ENCODE measurements around the gene MYLIP.
A peak's percentile ranks its signal among the peaks of the same experiment; 100 is the strongest.

MYLIP gene

DNA sequence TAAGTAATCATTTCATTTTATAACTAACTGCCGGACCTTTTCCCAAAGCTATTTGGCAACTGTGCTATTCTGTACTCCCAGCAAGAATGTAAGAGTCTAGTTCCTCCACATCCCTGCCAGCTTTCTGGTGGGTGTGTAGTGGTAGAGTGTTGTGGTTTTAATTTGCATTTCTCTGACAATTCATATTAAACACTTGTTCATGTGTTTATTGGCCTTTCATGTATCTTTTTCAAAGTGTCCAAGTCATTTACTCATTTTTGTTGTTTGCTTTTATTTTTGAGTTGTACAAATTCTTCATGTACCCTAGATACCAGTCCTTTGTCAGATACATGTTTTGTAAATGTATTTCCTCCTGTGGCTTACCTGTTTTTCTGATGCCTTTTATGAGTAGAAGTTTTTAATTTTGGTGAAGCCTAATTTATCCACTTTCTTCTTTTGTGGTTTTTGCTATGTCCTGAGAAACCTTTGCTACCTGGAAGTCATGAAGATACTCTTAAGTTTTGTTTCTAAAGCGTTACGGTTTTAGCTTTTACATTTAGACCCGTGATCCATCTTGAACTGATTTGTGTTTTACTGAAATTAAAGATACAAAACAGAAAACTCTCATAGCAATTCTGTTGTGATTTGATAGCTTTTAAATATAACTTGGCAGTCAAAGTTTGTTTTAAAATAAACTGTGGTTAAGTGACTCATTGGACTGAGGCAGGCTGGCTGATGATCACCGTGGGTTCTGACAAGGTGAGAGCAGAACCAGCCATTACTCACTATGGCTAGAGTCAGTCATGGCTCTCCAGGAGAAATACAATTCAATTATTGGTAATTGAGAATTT, 8.0 kb downstream of the MYLIP start:
- intact Hi-C loops (cut with DNase I) = no loop called here
- no peak for DNase-seq

- DNase-seq = no peak
- intact Hi-C loops (cut with DNase I) = no loop called here
Observed at GRCh38 chr6:16137451-16137801, 8.5 kb downstream of the MYLIP start.

GRCh38 chr6:16139556-16139955, 10.7 kb downstream of the MYLIP start:
- no peak for DNase-seq
- intact Hi-C loops (cut with DNase I) = no loop called here

- DNase-seq = peak in 1 of 10 donors; percentile 81
- intact Hi-C loops (cut with DNase I) = no loop called here
Observed at GRCh38 chr6:16140607-16141006, 11.7 kb downstream of the MYLIP start.

- DNase-seq = no peak
- intact Hi-C loops (cut with DNase I) = no loop called here
Observed at GRCh38 chr6:16141514-16141913, 12.6 kb downstream of the MYLIP start.

- intact Hi-C loops (cut with DNase I) = no loop called here
- peak in 1 of 10 donors; percentile 84 for DNase-seq
Observed at GRCh38 chr6:16145038-16145437, 16.2 kb downstream of the MYLIP start.

DNA sequence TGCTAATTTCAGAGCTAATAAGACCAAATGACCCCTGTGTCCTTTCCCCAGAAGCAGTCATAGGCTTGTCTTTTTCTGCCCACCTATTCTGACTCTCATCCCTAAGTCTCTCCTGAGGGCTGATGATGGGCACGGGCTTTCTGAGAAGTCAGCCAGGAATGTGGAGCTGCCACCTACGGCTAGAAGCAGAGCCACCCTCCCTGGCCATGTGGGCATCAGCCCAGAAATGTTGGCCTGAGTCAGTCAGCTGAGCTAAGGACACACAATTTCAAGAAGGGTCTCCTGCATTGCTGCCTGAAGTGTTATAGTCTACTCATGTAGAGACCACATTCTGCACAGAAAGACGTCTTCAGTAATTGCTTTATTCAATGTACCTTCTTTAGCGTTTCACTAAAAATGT, 17.1 kb downstream of the MYLIP start:
- intact Hi-C loops (cut with DNase I) = no loop called here
- DNase-seq = no peak

DNA sequence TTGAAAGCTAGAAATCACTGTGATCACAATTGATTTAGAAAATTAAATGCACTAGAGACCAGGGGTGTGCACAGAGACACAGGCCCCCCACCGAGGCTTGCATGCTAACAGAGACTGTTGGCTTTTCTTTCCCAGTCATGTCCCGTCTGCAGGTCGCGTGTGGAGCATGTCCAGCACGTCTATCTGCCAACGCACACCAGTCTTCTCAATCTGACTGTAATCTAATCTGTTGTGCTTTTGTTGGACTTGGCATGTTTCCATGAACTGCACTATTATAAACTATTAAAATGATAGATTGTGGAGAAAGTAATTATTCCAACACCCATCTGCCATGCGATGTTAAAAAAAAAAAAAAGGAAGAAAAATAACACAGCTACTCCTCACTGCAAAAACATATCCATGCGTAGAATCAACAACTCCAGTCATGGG, 17.7 kb downstream of the MYLIP start:
- no peak for DNase-seq
- intact Hi-C loops (cut with DNase I) = no loop called here

DNA sequence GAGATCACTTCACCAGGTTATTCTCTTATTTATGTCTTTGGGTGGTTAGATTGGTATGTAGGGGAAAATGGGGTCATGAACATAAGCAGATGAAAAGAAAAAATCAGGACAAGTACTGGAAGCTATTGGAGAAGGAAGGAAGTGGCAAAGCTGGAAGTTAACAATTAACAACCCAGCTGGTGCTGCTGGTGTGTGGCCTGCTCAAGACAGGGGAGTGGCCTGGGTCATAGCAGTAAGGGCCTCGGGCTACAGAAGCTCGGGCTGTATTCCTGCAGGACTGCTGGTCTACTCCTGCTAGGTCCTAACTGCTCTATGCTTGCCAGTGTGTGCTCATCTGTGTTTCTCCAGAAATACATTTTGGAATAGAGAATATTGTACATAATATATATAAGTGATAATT, 19.6 kb downstream of the MYLIP start:
- no peak for DNase-seq
- intact Hi-C loops (cut with DNase I) = no loop called here

DNA sequence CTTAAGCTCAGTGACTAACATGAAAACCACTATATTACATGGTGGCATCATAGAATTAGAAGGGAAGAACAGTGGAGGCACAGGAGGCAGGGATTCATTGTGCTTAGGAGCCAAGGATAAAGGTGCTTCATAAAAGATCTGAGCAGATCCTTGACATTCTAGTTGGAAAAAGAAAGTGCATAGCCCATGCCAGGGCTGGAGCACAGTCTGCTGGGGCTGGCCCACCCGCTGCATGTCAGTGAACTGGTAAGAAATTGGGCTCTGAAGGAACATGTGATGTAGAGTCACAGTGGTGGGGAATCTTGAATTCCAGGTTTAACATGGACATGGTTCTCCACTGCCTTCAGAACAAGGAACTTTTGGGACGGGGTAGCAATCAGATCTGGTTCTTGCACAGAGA, 20.4 kb downstream of the MYLIP start:
- intact Hi-C loops (cut with DNase I) = no loop called here
- no peak for DNase-seq

DNA sequence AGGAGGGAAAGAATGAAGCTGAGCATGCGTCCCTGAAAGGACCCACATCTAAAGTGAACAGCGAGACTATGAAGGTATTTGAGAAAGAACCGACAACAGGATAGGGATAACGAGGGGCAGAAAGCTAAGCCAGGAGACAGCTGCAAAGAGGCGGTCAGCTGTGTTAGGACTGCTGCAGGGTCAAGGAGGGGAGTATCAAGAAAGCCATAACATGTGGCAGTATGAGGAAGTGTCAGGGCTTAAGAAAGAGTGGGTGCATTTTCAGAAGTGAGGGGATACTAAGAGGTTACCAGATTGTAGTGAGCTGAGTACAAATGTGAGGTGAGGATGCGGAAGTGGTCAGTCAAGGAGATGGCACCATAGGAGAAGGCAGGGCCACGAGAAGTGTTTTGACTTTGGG, 21.2 kb downstream of the MYLIP start:
- DNase-seq = no peak
- intact Hi-C loops (cut with DNase I) = no loop called here

GRCh38 chr6:16153211-16153820, 24.4 kb downstream of the MYLIP start:
- intact Hi-C loops (cut with DNase I) = no loop called here
- peak in 3 of 10 donors; percentile 63 to 86 (median 86) for DNase-seq

- DNase-seq = no peak
Observed at GRCh38 chr6:16154904-16155303, 26.0 kb downstream of the MYLIP start.

GRCh38 chr6:16157492-16157891, 28.6 kb downstream of the MYLIP start:
- no peak for DNase-seq

More at GRCh38 chr6:16154904-16155303, 26.0 kb downstream of the MYLIP start:
- intact Hi-C loops (cut with DNase I) = no loop called here

GRCh38 chr6:16157909-16158308, 29.0 kb downstream of the MYLIP start:
- no peak for DNase-seq
- intact Hi-C loops (cut with DNase I) = no loop called here

More at GRCh38 chr6:16157492-16157891, 28.6 kb downstream of the MYLIP start:
- intact Hi-C loops (cut with DNase I) = no loop called here

GRCh38 chr6:16158943-16159557, 30.2 kb downstream of the MYLIP start:
- intact Hi-C loops (cut with DNase I) = no loop called here
- DNase-seq = peak in 8 of 10 donors; percentile 38 to 92 (median 64)

- intact Hi-C loops (cut with DNase I) = no loop called here
- DNase-seq = no peak
Observed at GRCh38 chr6:16160794-16161193, 31.9 kb downstream of the MYLIP start.

DNA sequence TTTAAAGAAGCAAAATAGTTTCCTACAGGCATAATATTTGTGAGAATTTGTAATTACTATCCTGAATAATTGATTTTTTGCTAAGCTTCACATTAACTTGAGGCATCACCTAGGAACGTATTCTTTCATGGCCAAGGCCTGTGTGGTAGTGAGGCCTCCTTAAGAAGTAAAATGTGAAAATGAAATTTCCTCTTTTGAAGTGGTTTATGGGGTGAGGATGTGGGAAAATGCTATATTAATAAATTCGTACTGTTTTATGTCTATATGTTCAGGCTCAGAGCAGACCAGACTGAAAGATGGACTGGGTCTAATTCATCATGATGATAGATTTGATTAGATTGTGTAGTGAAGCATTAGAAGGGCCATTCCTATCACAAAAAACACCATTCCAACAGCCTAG, 33.1 kb downstream of the MYLIP start:
- DNase-seq = no peak
- intact Hi-C loops (cut with DNase I) = no loop called here

DNA sequence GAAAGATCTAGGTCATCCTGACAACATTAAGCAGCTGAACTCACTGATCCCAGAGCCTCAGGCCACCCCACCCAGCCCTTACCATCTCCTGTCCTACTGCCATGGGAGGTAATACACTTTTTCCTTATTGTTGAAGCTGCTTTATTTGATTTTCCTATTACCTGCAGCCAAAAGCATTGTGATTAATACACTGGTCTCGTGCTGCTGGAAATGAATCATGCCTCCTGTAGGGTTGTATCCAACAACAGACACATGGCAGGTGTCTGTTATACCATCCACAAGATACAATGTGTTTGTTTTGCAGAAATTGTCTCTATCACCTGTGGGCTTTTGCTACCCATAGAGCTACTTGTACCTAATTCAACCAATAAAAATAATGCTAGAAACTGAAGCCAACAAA, 34.2 kb downstream of the MYLIP start:
- intact Hi-C loops (cut with DNase I) = no loop called here
- no peak for DNase-seq

DNA sequence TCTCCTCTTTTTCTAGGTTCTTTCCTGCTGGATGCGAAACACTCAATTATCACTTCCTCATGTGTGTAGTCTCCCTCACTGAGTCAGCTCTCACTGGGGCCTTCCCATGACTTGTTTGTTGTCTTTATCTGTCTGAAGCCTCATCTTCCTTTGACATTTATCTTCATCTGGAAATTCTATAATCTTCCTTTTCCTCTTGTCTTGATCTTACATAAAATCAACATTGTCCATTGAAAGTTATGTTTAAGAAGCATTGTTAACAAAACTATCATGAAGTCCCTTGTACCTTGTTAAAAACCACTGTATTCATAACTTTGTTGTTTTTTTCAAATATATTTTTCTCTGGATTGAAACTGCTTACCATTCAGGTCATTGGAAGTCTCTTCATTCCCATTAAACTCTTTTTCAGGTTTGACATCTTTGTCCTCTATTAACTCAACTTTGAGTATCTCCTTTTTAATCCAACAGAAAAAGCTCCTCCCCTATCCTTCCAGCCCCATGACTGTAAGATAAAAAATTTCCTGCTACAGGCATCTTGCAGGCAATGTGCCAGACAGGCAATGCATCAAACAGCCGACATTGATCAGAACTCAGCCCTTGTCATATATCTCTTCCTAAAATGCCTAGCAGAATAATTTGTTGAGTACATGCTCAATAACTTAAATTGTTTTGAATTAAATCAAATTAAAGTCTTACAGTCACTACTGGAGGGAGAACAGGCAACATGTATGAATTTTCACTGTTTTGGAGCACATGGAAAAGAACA, 34.8 kb downstream of the MYLIP start:
- intact Hi-C loops (cut with DNase I) = no loop called here

DNA sequence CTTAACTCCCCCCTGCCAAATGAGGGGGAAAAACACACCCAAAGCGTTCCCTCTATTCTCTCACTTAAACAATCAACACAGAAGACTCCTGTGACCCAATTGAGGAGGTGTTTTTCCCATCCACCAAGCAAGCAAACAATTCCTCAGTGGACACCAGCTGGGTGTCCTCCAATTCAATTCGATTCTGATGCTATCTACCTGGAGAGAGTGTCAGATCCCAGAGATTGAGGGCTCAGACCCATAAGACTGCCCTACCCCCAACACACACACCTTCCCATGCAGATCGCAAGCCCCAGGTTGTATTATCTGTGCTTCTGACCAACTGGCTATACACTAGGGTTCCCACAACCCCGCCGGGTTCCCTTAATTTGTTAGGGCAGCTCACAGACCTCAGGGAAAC, 36.8 kb downstream of the MYLIP start:
- no peak for DNase-seq
- intact Hi-C loops (cut with DNase I) = loop anchor here (5.0 kb wide), 1 partner anchor 33 kb away; no protein-coding TSS in a partner anchor

More for the DNA sequence above, 34.8 kb downstream of the MYLIP start:
- no peak for DNase-seq

All from posterior cingulate gyrus (tissue), 11 donors.